Left kidney (tissue), 2 donors: Measurements from ENCODE around the gene TLR9. TPM values are rescaled to one million over a fixed set of nuclear protein-coding genes. Genes with fewer than 3 reads are reported as not detected.

Source experiments
- DNase-seq: peaks from one replicate; pipeline ENCODE4 v3.0.0-alpha.2; 2013
- polyA plus RNA-seq: library from polyadenylated mRNA; unstranded; fragments of 120-200 nt; gene quantifications from one replicate; pipeline ENCODE4 v1.2.1, GENCODE V29; 2013; ENCODE audit not compliant: insufficient read length

Gene TLR9
- polyA plus RNA-seq, 1 donor = 0.18 TPM

DNA sequence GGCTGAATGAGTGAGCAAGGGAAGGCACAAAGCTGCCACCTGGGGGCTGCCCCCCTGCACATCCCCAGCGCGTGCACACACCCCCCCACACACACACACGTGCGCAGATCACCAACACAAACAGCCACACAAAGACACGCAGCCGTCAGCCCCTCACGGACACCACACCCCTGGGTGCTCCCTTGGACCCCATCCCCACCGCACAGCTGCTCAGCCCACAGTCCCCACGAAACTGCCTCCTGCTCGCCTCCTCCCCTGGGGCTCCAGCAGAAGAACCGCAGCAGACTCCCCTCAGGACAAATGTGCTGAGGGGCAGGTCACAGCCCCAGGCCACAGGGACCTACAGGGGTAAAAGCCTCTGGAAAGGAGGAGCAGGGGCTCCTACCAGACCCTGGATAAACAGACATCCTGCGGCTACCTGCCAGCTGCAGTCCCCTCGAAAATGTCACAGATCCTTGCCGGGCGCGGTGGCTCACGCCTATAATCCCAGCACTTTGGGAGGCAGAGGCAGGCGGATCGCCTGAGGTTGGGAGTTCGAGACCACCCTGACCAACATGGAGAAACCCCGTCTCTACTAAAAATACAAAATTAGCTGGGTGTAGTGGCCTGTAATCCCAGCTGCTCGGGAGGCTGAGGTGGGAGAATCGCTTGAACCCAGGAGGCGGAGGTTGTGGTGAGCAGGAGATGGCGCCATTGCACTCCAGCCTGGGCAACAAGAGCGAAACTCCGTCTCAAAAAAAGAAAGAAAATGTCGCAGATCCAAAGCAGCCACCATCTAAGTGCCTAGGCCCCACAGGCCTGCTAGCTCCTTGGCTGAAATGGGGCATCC lies 7.0 kb upstream of the TLR9 start:
- no peak for DNase-seq

DNA sequence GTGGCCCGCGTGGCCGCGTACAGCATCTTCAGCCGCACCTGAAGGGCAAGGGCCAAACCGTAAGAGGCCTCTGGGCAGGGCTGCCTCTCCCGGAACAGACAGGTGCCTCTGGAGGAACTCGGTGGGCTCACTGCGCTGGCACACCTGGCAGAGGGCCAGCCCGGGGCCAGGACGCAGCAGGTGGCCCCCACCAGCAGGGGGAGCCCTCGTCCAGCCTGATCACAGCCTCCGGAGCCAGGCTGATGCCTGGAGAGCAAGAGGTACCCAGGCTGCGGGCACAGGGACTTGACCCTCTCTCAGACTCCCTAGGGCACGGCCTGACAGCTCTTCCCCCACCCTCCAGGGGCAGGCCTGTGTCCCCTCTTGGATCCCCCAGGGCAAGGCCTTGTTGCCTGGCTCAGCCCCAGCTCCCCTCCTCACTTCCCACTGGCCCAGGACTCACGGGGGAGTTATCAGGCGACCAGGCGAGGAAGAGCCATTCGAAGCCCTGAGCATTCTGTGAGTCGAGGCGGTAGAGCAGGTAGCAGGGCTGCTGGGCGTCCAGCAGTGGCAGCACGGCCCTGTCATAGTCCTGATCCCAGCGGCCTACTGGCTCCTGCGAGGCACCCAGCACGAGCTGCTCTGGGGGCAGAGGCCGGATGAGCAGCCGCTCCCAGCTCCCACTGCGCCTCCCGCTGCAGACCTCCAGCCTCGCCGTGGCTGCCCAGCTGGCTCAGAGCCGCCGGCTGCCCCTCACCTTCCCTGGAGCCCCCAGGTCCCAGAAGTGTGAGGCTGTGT lies 6.2 kb upstream of the TLR9 start:
- no peak for DNase-seq

DNA sequence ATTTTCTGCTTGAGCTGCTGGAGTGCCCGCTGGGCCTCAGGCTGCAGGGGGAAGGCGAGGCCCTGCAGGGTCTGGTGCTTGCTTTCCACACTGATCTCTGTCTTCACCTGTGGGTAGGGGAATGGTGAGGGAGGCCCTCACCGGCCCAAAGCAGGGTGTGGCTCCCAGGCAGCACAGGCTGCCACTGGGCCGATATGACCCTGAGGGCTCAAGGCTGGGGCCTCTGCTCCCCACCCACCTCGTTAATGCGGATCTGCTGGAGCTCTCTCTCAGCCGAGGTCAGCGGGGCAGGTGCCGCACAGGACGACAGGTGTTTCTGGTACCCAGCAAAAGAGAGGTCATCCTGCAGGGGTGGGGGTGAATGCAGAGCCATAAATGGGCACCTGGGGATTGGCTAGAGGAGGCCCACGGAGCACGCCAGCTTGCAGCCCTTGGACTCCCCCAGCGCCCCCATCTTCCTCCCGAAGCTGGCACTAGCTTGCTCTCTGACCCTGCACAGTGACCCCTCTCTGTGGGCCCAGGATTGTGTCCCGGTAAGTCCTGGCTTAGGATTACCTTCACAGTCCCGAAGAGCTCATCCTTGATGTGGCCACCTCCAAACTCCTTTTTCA lies 5.5 kb upstream of the TLR9 start:
- DNase-seq = no peak

DNA sequence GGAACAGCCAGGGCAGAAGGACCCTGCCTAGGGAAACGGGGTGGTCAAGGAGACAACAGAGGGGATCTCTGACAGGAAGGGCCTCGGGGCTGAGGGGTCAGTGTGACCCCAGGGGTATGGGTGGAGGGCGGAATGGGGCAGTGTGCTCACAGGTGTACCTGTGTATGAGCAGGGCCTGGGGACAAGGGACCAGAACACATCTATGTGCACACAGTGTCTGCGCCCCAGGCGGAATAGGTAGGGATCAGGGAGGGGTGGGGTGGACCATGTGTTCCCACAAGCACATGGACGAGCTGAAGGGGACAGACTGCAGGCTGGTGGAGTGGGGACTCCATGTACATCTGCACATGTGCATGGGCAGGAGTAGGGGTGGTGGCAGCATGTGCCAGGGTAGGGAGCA lies 5.0 kb upstream of the TLR9 start:
- DNase-seq = no peak

DNA sequence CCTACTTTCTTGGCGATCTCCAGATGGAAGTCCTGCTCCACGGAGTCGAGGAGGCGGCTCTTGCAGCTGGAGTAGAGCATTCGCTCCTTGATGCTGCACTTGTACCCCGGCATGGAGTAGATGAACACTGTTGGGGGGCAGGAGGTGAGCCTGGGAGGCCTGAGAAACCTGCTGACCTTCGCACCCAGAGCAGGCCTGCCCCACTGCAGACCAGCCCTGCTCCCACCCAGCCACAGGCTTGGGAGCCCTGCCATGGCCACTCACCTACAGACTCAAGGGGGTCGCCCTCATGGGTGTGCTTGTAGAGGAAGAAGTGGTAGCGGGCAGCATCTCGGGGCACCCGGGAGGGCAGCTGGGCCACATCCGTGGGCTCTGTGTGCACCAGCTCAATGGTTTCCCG lies 4.2 kb upstream of the TLR9 start:
- DNase-seq = no peak

DNA sequence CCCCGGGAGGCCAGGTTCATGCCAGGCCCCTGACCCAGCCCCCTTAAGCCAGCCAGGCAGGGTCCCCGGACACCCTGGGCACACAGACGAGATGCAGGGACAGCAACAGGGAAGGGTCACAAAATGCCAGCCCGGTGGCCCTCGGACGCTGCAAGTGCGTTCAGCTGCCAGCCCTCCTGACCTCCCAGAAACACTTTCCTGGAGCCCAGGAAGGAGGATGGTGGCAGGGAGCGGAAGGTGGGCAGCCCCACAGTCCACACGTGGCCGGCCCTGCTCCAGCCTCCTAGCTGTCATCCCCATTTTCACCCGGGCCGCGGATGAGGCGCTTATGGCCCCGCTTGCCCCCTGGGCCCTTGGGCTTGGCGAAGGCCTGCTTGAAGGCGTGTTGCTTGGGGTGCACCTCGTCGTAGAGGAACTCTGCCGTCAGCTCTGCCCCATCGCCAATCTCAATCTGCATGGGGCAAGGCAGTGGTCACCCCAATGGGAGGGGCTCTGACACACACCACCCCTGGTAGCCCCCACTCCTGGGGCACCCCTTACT lies 3.4 kb upstream of the TLR9 start:
- no peak for DNase-seq

DNA sequence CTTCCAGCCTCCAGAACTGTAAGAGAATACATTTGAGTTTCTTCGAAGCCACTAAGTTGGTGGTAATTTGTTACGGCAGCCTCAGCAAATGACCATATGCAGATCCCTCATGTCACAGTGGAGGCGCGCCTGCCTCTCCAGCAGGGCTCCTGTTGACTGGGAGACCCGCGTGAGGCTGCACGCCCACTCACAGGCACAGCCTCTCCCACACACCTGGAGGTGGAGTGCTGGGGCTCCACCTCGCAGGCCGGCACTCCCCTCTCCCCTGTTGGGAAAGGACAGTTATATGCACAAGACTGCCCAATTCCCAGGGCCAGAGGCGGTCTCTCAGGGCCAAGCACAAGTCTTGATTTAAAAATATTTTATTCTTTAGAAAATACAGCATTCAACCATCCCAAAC lies 2.8 kb upstream of the TLR9 start:
- DNase-seq = no peak

DNA sequence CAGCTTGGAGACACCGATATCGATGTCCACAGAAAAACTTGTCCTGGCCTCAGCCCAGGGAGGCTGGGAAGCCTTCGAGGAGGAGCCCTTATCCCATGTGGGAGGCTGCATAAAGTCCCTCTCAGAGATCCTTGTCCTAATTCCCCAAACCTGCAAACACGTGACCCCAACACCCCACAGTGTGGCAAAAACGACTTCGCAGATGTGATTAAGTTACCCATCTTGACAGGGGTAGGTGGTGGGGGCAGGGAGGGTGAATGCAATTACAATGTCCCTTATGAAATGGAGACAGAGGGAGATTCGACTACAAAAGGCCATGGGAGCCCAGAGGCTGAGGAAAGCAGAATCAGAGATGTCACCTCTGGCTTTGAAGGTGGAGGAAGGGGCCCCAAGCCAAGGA lies 2.3 kb upstream of the TLR9 start:
- DNase-seq = no peak

DNA sequence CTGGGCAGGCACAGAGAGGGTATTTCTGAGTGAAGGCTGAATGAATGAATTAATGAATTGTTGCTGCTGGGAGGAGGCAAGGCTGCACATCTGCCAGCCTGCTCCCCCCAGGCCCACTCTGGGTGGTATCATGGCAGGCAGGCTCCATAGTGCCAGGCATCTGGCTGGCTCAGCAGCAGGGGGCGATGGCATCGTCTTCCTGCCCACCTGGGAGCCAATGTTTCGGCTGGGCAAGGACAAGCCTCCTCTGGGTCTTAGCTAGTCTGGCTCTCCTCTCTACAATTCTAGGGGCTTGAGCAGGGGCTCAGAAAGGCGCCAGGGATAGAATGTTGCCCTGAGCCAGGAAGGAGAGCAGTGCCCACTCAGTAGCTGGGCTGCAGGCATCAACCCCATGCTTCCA lies 1.7 kb upstream of the TLR9 start:
- no peak for DNase-seq

DNA sequence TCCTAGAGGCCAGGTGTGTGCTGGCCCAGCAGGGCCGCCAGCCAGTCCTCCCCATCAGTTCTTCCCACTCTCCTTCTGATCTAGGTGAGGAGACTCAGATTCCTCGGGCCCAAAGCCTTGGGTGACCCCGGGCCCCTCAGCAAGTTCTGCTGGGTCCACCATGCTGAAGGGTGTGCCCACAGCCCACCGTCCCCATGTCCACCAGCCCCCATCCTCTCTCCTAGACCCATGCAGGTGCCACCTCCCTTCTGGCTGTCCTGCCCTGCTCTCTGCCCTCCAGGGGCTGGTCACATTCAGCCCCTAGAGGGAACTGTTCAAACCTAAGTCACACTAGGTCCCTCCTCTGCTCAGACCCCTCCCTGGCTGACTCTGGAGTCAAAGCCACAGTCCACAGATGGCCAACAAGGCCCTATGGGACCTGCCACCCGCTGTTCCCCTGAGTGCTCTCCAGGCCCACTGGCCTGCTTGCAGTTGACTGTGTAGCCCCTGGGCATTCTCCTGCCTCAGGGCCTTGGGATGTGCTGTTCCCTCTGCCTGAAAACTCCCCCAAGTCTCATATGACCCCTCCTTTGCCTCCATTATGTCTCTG lies 878 bp upstream of the TLR9 start:
- no peak for DNase-seq

DNA sequence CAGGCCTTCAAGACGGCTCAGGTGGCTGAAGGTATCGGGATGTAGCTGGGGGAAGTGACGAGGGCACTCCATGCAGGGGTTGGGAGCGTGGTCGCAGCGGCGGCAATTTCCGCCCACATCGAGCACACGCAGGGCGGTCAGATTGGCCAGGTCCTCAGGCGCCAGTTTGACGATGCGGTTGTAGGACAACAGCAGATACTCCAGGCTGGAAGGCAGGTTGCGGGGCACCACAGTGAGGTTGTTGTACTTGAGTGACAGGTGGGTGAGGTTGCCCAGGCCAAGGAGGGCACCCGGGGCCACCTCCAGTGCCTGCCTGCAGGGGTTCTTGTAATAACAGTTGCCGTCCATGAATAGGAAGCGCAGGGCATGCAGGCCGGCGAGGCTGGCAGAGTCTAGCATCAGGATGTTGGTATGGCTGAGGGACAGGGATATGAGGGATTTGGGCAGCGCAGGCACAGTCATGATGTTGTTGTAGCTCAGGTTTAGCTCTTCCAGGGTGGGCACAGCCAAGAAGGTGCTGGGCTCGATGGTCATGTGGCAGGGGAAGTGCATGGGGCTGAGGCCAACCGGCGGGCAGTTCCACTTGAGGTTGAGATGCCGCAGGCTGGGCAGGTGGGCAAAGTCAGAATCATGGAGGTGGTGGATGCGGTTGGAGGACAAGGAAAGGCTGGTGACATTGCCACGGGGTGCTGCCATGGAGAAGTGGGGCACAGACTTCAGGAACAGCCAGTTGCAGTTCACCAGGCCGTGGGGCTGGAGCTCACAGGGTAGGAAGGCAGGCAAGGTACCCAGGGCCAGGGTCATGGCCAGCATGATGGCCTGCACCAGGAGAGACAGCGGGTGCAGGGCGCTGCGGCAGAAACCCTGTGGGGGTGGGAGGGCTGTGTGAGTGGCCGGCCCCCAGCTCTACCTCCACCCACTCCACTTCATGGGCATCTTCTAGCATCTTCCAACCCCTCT lies 1.7 kb downstream of the TLR9 start:
- no peak for DNase-seq

DNA sequence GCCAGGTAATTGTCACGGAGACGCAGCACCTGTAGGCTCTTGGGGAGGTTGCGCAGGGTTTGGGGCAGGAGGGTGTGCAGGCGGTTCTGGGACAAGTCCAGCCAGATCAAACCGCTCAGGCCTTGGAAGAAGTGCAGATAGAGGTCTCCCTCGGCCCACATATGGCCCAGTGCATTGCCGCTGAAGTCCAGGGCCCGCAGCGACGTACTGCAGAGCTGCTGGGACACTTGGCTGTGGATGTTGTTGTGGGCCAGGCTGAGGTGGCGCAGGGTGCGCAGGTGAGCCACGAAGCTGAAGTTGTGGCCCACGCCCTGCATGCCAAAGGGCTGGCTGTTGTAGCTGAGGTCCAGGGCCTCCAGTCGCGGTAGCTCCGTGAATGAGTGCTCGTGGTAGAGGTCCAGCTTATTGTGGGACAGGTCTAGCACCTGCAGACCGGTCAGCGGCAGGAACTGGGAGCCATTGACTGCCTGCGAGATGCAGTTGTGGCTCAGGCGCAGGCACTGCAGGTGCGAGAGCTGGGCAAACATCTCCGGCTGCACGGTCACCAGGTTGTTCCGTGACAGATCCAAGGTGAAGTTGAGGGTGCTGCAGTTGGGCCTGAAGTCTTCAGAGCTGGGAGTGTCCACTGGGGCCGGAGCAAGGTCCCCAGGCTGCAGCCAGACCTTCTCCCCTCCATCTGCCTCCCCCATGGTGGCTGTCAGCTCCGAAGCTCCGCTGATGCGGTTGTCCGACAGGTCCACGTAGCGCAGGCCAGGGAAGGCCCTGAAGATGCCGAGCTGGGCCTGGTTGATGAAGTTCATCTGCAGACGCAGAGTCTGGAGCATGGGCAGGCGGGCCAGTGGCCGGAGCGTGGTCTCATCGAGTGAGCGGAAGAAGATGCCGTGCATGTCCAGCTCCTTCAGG lies 2.9 kb downstream of the TLR9 start:
- DNase-seq = no peak

DNA sequence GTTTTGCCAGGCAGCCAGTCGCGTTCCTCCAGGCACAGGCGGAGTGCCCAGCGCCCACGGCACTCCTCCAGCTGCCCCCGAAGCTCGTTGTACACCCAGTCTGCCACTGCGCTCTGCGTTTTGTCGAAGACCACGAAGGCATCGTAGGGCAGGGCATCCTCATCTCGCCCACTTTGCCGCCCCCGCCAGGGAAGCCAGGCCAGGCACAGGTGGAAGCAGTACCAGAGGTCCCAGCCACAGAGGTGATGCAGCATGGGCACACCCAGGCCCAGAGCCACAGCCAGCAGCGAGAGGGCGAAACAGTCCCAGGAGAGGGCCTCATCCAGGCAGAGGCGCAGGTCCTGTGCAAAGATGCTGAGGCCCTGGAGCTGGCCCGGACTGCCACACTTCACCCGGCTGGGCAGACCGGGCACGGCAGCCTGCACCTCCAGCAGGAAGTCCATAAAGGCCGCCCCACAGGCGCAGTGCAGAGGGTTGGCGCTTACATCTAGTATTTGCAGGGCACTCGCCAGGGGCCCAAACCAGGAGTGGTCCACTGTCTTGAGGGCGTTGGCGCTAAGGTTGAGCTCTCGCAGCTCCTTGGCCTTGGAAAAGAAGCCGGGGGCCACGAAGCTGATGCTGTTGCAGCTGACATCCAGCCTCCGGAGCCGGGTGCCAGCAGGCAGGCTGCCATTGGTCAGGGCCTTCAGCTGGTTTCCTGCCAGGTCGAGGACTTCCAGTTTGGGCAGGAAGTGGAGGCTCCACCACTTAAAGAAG lies 3.7 kb downstream of the TLR9 start:
- no peak for DNase-seq

DNA sequence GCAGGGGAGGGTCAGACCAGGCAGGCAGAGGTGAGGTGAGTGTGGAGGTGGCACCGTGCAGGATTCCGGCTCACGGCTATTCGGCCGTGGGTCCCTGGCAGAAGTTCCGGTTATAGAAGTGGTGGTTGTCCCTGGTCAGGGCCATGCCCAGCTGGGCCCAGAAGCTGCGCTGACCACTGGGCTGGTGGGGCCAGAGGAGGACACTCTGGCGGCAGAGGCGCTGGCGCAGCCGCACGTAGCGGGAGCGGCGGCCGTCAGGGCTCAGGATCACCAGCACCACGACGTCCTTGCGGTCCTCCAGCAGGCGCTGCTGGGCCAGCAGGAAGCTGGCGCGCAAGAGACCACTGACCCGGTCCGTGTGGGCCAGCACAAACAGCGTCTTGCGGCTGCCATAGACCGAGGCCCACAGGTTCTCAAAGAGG lies 4.3 kb downstream of the TLR9 start:
- no peak for DNase-seq

DNA sequence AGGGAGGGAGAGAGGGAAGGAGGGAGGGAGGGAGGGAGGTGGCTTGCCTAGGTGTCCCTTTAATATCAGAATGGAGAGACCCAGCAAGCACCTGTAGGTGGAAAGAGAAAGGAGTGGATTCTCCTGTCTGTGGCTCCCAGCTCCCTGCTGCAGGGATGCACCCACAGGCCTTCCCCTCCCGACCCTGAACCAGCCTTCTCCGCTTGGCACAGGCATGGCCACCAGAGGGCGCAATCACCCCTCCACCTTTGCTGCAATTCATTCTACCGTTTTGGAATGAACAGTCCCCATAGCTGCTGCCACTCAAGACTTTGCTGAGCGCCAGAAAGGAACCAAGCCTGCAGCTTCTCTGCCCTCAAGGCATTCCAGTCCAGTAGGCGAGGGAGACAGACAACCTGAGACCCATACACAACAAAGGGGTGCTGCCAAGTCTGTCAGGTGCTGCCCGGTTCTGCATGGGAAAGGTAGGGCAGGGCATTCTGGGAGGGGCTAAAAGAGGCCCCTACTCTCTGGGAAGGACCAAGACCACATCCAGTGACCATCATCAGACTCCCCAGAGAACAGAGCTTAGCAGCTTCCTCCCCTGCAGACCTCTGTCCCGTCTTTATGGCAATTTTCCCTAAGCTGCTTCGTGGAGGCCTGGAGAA lies 4.9 kb downstream of the TLR9 start:
- no peak for DNase-seq

DNA sequence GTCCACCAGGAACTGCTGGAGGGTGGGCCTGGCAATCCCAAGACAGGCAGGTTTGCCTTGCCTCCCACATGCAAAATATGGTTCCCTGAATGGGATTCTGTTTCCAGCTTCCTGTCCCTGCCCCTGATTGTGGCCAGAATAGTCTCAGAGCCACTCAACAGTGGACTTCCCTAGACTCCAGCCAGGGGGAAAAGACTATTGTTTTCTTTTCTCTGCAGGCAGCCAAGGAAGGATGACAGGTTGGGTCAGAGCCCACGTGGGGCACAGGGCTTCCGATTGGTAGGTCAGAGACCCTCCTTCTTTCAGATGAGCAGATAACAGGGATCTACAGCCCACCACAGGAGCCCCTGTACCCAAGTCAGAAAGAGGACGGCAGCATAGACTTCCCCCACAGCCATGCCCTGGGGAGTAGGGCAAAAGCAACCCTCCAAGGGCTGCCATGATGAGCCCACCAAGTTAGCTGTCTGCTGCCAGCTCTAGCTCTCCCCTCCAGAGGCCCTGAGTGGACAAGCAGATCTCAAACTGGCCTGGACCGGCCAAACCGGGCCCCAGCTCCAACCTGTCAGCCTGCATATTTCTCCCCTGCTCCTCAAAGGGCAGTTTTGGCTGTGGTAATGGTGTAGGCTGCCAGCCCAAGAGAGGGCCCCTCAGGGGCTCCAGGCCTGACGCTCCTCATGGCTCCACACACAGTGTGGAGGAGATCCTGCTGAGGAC lies 6.4 kb downstream of the TLR9 start:
- DNase-seq = no peak

DNA sequence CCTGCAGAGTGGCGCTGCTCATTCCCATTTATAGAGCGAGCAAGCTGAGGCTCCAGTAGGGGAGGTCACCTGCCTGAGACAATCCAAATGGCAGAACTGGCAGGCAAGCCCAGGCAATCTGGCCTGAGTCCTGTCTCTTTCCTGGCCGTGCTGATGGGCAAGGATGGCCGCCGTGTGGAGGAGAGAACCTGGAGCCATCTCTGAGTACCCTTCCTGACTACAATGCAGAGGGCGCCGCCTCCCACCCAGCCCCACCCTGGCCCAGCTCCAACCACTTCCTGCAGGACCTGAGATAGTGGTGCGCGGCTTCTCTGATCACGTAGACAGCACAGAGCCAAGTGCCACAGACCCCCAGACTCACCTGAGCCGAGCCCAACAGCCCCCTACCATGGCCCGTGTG lies 7.0 kb downstream of the TLR9 start:
- DNase-seq = no peak

DNA sequence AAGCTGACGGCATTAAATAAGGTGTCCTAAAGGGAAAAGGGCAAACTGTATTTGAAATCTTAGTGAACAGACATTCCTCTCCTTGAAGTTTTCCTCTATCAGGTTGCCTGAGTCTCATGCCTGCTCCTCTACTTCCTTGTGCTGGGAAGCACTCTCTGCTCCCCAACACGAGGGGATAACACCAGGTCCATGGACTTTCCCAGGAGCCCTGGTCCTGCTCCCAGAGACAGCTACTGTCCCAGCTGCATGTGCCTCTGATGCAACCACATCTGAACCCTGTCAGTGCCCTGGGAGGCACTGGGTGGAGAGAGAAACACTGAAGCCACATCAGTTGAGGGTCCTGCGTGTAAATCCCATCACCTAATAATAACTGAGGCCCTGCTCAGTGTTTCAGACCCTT lies 7.4 kb downstream of the TLR9 start:
- DNase-seq = no peak
